ENCODE measurements around the gene CD4. TPM values are rescaled to one million over a fixed set of nuclear protein-coding genes. Genes with fewer than 3 reads are reported as not detected.

CD4 gene
- total RNA-seq, 2 donors from 2014 or later = 1.6 to 8.6 TPM

- 77% methylated on average over 11 of the region's 11 CpGs for WGBS
- H3K9me3 ChIP-seq = no peaks in the 10 kb centered on the region
- H3K4me3 ChIP-seq = no peak overlapping the region
- H3K27me3 ChIP-seq (replicated peaks; ENCODE audit: insufficient read depth) = no peaks in the 10 kb centered on the region
- DNase-seq (ENCODE audit: low spot score) = no peak
- TF ChIP-seq CTCF (IDR thresholded peaks at IDR 0.05) (no peak), POLR2AphosphoS5 (IDR thresholded peaks at IDR 0.05) (no peak), POLR2A (IDR thresholded peaks at IDR 0.05) (no peak)
- peaks cover 0 to 4% of the 10 kb centered on the region in 2 donors for H3K36me3 ChIP-seq
- intact Hi-C loops (cut with DNase I) = no loop called here
- no peak overlapping the region for H3K27ac ChIP-seq
- H3K4me1 ChIP-seq (replicated peaks) = no peaks in the 10 kb centered on the region
Observed at GRCh38 chr12:6830286-6830890, 41.1 kb downstream of the CD4 start.

GRCh38 chr12:6830999-6831398, 41.7 kb downstream of the CD4 start:
- no peak overlapping the region for H3K27ac ChIP-seq
- WGBS = 81% methylated on average over 3 of the region's 6 CpGs
- H3K27me3 ChIP-seq (replicated peaks; ENCODE audit: insufficient read depth) = no peaks in the 10 kb centered on the region
- H3K36me3 ChIP-seq = peaks cover 0 to 4% of the 10 kb centered on the region in 2 donors
- no peak overlapping the region for H3K4me3 ChIP-seq
- no peaks in the 10 kb centered on the region for H3K4me1 ChIP-seq (replicated peaks)
- TF ChIP-seq CTCF (IDR thresholded peaks at IDR 0.05) = no peak
- no peak for TF ChIP-seq POLR2AphosphoS5 (IDR thresholded peaks at IDR 0.05)
- no peak for TF ChIP-seq POLR2A (IDR thresholded peaks at IDR 0.05)
- DNase-seq (ENCODE audit: low spot score) = no peak
- no peaks in the 10 kb centered on the region for H3K9me3 ChIP-seq
- intact Hi-C loops (cut with DNase I) = no loop called here

GRCh38 chr12:6831450-6831995, 42.2 kb downstream of the CD4 start:
- Histone ChIP-seq H3K4me3 (no peak overlapping the region), H3K9me3 (no peaks in the 10 kb centered on the region), H3K27me3 (replicated peaks; ENCODE audit: insufficient read depth) (no peaks in the 10 kb centered on the region), H3K27ac (no peak overlapping the region), H3K36me3 (peaks cover 0 to 4% of the 10 kb centered on the region in 2 donors), H3K4me1 (replicated peaks) (no peaks in the 10 kb centered on the region)
- DNase-seq (ENCODE audit: low spot score) = no peak
- TF ChIP-seq CTCF (IDR thresholded peaks at IDR 0.05) = no peak
- TF ChIP-seq POLR2AphosphoS5 (IDR thresholded peaks at IDR 0.05) = no peak
- no peak for TF ChIP-seq POLR2A (IDR thresholded peaks at IDR 0.05)
- intact Hi-C loops (cut with DNase I) = no loop called here
- WGBS = 86% methylated on average over 12 of the region's 12 CpGs

GRCh38 chr12:6832125-6832524, 42.8 kb downstream of the CD4 start:
- 94% methylated on average over 4 of the region's 4 CpGs for WGBS
- no peak for TF ChIP-seq POLR2AphosphoS5 (IDR thresholded peaks at IDR 0.05)
- TF ChIP-seq CTCF (IDR thresholded peaks at IDR 0.05) = no peak
- TF ChIP-seq POLR2A (IDR thresholded peaks at IDR 0.05) = no peak
- no peak overlapping the region for H3K27ac ChIP-seq
- DNase-seq (ENCODE audit: low spot score) = no peak
- H3K27me3 ChIP-seq (replicated peaks; ENCODE audit: insufficient read depth) = no peaks in the 10 kb centered on the region
- H3K4me3 ChIP-seq = no peak overlapping the region
- peaks cover 0 to 4% of the 10 kb centered on the region in 2 donors for H3K36me3 ChIP-seq
- H3K9me3 ChIP-seq = no peaks in the 10 kb centered on the region
- intact Hi-C loops (cut with DNase I) = no loop called here
- no peaks in the 10 kb centered on the region for H3K4me1 ChIP-seq (replicated peaks)
